ENCODE data around the gene ARSI.

The ARSI gene

DNA sequence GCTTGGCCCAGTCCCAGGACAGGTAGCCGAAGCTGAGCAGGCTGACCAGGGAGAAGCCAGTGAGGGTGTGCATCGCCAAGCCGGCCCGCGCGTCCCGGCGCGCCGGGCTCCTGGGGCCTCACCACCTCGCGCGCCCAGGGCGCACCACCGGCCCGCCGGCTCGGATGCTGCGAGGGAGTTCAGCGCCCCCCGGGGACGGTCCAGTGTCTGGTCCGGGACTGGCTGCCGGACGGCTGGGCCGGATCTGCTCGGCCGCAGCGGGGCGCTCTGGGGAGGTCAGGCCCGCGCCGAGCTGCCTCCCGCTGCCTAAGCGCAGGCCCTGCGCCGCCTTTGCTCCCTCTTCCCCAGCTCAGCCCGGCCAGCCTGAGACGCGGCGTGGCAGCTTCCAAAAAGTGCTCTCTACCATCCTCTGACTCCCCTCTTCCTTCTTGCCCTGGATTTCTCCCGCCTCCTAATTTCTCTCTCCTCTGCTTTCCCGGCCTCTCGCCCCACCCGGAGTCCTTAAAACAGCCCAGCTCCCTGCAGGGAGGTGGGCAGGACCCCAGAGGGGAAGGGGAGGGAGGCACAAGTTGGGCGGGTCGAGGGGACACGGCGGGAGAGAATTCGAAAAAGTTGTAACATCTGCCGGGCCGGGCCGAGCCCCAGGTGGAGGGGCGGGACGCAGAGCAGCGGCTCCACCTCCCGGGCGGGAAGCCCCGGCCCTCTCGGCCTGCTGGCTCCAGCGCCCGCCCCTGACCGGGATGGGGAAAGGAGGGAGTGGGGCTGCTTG lies at the start of gene ARSI:
ARSI (minus strand) TSS at position 605 of the 769 bp plus-strand sequence; CDS start at position 73, 532 bp downstream.
- TF ChIP-seq, protein P1, sequence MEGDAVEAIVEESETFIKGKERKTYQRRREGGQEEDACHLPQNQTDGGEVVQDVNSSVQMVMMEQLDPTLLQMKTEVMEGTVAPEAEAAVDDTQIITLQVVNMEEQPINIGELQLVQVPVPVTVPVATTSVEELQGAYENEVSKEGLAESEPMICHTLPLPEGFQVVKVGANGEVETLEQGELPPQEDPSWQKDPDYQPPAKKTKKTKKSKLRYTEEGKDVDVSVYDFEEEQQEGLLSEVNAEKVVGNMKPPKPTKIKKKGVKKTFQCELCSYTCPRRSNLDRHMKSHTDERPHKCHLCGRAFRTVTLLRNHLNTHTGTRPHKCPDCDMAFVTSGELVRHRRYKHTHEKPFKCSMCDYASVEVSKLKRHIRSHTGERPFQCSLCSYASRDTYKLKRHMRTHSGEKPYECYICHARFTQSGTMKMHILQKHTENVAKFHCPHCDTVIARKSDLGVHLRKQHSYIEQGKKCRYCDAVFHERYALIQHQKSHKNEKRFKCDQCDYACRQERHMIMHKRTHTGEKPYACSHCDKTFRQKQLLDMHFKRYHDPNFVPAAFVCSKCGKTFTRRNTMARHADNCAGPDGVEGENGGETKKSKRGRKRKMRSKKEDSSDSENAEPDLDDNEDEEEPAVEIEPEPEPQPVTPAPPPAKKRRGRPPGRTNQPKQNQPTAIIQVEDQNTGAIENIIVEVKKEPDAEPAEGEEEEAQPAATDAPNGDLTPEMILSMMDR (IDR thresholded peaks at IDR 0.05; ENCODE audit: low read depth, low read length, missing control alignments), result no peak
- no peak for DNase-seq (ENCODE audit: low read depth)
- no peak within 1 kb of the TSS for H3K4me3 ChIP-seq (ENCODE audit: low read depth, low read length)

GRCh38 chr5:150350524-150351344 lies 48.0 kb upstream of the ARSI start:
- no peak overlapping the region for H3K4me3 ChIP-seq (ENCODE audit: low read depth, low read length)
- TF ChIP-seq, protein P1 (IDR thresholded peaks at IDR 0.05; ENCODE audit: low read depth, low read length, missing control alignments), result peak; percentile 75
- peak; percentile 38 for DNase-seq (ENCODE audit: low read depth)

- H3K4me3 ChIP-seq (ENCODE audit: low read depth, low read length), result no peak overlapping the region
- DNase-seq (ENCODE audit: low read depth), result no peak
- TF ChIP-seq, protein P1 (IDR thresholded peaks at IDR 0.05; ENCODE audit: low read depth, low read length, missing control alignments), result no peak
These were observed 47.1 kb upstream of the ARSI start for GRCh38 chr5:150349681-150350275.

DNA sequence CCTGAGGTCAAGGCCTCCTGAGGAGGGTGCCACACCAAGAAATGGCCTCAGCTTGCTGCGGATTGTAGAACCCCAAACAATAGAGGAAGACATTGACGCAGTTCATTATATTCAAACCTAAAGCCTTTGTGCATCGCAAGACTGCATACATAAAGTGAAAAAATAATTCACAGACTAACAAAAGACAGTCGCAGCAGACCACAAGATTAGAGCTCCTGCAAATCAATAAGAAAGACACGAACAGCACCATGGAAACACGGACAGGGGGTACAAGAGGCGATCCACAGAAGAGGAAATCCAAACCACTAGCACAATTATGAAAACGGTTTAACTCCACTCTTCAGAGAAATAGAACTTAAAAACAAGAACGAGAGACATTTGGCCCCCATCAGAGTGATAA lies 44.7 kb upstream of the ARSI start:
- DNase-seq (ENCODE audit: low read depth), result no peak
- no peak overlapping the region for H3K4me3 ChIP-seq (ENCODE audit: low read depth, low read length)
- TF ChIP-seq, protein P1 (IDR thresholded peaks at IDR 0.05; ENCODE audit: low read depth, low read length, missing control alignments), result no peak

DNA sequence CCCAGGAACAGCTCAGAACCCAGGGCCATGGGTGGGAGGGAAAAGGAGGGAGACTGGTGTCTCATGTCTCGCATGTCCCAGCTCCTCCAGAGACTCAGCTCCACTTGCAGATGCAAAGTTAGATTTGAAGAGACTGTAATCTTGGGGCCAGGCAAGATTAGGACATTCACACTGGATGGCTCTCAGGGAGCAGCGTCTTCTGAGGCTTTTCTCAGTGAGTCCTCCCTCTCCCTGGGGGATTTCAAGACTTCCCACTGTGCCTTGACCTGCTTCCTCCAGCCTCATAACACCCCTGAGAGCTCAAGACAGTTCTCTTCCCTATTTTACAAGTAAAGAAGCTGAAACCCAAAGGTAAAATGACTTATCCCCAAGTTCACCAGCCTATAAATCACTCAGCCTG lies 44.3 kb upstream of the ARSI start:
- no peak for DNase-seq (ENCODE audit: low read depth)
- H3K4me3 ChIP-seq (ENCODE audit: low read depth, low read length), result no peak overlapping the region
- TF ChIP-seq, protein P1 (IDR thresholded peaks at IDR 0.05; ENCODE audit: low read depth, low read length, missing control alignments), result no peak

GRCh38 chr5:150346592-150346991 lies 43.9 kb upstream of the ARSI start:
- TF ChIP-seq, protein P1 (IDR thresholded peaks at IDR 0.05; ENCODE audit: low read depth, low read length, missing control alignments), result no peak
- no peak overlapping the region for H3K4me3 ChIP-seq (ENCODE audit: low read depth, low read length)
- no peak for DNase-seq (ENCODE audit: low read depth)

All from GM12864 (cell line).